COLO668 (cell line): ENCODE data around the gene USP13.

Experiments
- DNase-seq: peaks from one replicate; lab custom pipeline; 2025; ENCODE audit not compliant: unreplicated experiment; lab: John Stamatoyannopoulos, UW

USP13 gene

DNA sequence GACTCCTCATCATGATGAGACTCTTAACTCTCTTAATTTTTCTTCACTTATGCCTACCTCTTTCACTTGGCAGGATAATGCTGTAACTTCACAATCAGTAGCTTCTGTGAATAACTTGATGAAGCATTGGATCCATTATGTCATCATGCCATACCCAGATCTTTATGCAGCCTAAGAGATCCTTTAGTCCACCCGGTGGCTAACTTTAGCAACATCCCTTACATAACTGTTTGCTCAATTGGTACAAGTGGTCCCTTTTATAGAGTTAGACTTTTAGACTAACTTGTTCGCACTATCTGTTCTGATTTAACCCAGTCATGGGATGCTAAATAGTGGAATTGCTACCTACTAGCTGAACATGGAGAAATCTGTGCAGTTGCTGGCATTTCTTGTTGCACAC lies 184.5 kb downstream of the USP13 start:
- DNase-seq = no peak
